Activated CD8-positive, alpha-beta T cell treated with anti-CD3 and anti-CD28 coated beads for 36 hours (primary cell): ENCODE measurements around the gene DLGAP1. TPM values are rescaled to one million over a fixed set of nuclear protein-coding genes. Genes with fewer than 3 reads are reported as not detected.

Experiments used
- ATAC-seq: fragments of 200-7000 bp; cut with Tn5 transposase; one replicate; pipeline ENCODE4 v1.10.0; 2021; ENCODE audit warnings: mild to moderate bottlenecking, moderate library complexity
- CTCF ChIA-PET: fragments of 350-600 bp; sonication (Branson Sonifier 250); formaldehyde crosslinking; loops from one replicate; lab custom pipeline; 2021; ENCODE audit warnings: antibody characterized with exemption; lab: Charles Lee
- POLR2A ChIA-PET: fragments of 350-600 bp; sonication (Branson Sonifier 250); formaldehyde crosslinking; loops from one replicate; lab custom pipeline; 2021; ENCODE audit warnings: antibody characterized with exemption; lab: Charles Lee
- DNase-seq: peaks from one replicate; pipeline ENCODE4 v3.0.0-alpha.2; 2020
- H3K27ac Mint-ChIP-seq: one replicate; pipeline ENCODE4 v1.8.0; 2021; ENCODE audit warnings: mild to moderate bottlenecking, mixed read lengths
- H3K27me3 Mint-ChIP-seq: one replicate; pipeline ENCODE4 v1.8.0; 2021; ENCODE audit warnings: mixed read lengths
- H3K36me3 Mint-ChIP-seq: one replicate; pipeline ENCODE4 v1.8.0; 2021; ENCODE audit warnings: low read depth, mixed read lengths
- H3K4me1 Mint-ChIP-seq: one replicate; pipeline ENCODE4 v1.8.0; 2021; ENCODE audit warnings: low read depth, mixed read lengths
- H3K4me3 Mint-ChIP-seq: one replicate; pipeline ENCODE4 v1.8.0; 2021; ENCODE audit warnings: mild to moderate bottlenecking, moderate library complexity, mixed read lengths
- H3K9me3 Mint-ChIP-seq: one replicate; pipeline ENCODE4 v1.8.0; 2021; ENCODE audit warnings: mixed read lengths
- CTCF ChIP-seq: fragments of 200-600 bp; IDR thresholded peaks from one replicate; pipeline ENCODE4 v1.8.0; 2022; ENCODE audit warnings: antibody characterized with exemption, mild to moderate bottlenecking
- intact Hi-C: fragments of 100-400 bp; cut with micrococcal nuclease; formaldehyde crosslinking; loops from one replicate; pipeline ENCODE4 v1.10.0; 2022
- total RNA-seq, 2 experiments: library from RNA; stranded (reverse); gene quantifications; one replicate each; pipeline ENCODE4 v1.2.3, GENCODE V29; 2021

DLGAP1 gene
- total RNA-seq, 2 experiments from 2014 or later: not detected

- DNase-seq: no peak
- no peaks in the 10 kb centered on the region for H3K27me3 Mint-ChIP-seq
- no peak overlapping the region for H3K4me3 Mint-ChIP-seq
- ChIA-PET CTCF (no interaction called here), POLR2A (no interaction called here)
- H3K27ac Mint-ChIP-seq: no peak overlapping the region
- intact Hi-C loops: no loop called here
- TF ChIP-seq CTCF: no peak
- H3K36me3 Mint-ChIP-seq: no peaks in the 10 kb centered on the region
- no peak for ATAC-seq
- H3K4me1 Mint-ChIP-seq: peaks cover 10% of the 10 kb centered on the region
- no peaks in the 10 kb centered on the region for H3K9me3 Mint-ChIP-seq
These were observed 944.2 kb downstream of the DLGAP1 start for GRCh38 chr18:3510896-3511295.

GRCh38 chr18:3510024-3510423 is 945.1 kb downstream of the DLGAP1 start:
- ChIA-PET CTCF (interaction anchor here (0.8 to 1.4 kb wide), 2 partner anchors 9 to 76 kb away, joined by 4 read pairs; no protein-coding TSS in a partner anchor), POLR2A (no interaction called here)
- intact Hi-C loops: no loop called here
- TF ChIP-seq CTCF: no peak
- H3K36me3 Mint-ChIP-seq: no peaks in the 10 kb centered on the region
- no peaks in the 10 kb centered on the region for H3K27me3 Mint-ChIP-seq
- ATAC-seq (no peak), DNase-seq (no peak)
- peaks cover 10% of the 10 kb centered on the region for H3K4me1 Mint-ChIP-seq
- H3K4me3 Mint-ChIP-seq: no peak overlapping the region
- H3K27ac Mint-ChIP-seq: no peak overlapping the region
- H3K9me3 Mint-ChIP-seq: no peaks in the 10 kb centered on the region

GRCh38 chr18:3508576-3509549 is 946.2 kb downstream of the DLGAP1 start:
- Mint-ChIP-seq H3K4me3 (no peak overlapping the region), H3K4me1 (peaks cover 10% of the 10 kb centered on the region), H3K36me3 (no peaks in the 10 kb centered on the region), H3K27me3 (no peaks in the 10 kb centered on the region), H3K27ac (no peak overlapping the region), H3K9me3 (no peaks in the 10 kb centered on the region)
- POLR2A ChIA-PET: no interaction called here
- CTCF ChIA-PET: interaction anchor here (1.4 to 1.8 kb wide), 2 partner anchors 15 to 77 kb away, joined by 4 to 5 read pairs; no protein-coding TSS in a partner anchor
- ATAC-seq: no peak
- TF ChIP-seq CTCF: no peak
- intact Hi-C loops: no loop called here
- no peak for DNase-seq

- no peak overlapping the region for H3K27ac Mint-ChIP-seq
- POLR2A ChIA-PET: interaction anchor here (1.0 to 1.1 kb wide), 2 partner anchors 92 to 285 kb away, joined by 3 to 4 read pairs; partner anchors contain the start of gene MYOM1
- no peaks in the 10 kb centered on the region for H3K9me3 Mint-ChIP-seq
- DNase-seq (no peak), ATAC-seq (no peak)
- peaks cover 11% of the 10 kb centered on the region for H3K27me3 Mint-ChIP-seq
- no peaks in the 10 kb centered on the region for H3K36me3 Mint-ChIP-seq
- no peak for TF ChIP-seq CTCF
- peaks cover 6% of the 10 kb centered on the region for H3K4me1 Mint-ChIP-seq
- H3K4me3 Mint-ChIP-seq: no peak overlapping the region
- CTCF ChIA-PET: no interaction called here
- intact Hi-C loops: no loop called here
These were observed 950.5 kb downstream of the DLGAP1 start for GRCh38 chr18:3504637-3505036.

GRCh38 chr18:3502650-3503049 is 952.5 kb downstream of the DLGAP1 start:
- Mint-ChIP-seq H3K4me3 (no peak overlapping the region), H3K27me3 (peaks cover 27% of the 10 kb centered on the region), H3K9me3 (no peaks in the 10 kb centered on the region), H3K4me1 (peaks cover 14% of the 10 kb centered on the region), H3K36me3 (no peaks in the 10 kb centered on the region), H3K27ac (no peak overlapping the region)
- intact Hi-C loops: no loop called here
- TF ChIP-seq CTCF: no peak
- ChIA-PET POLR2A (no interaction called here), CTCF (no interaction called here)
- ATAC-seq: peak; percentile 24
- no peak for DNase-seq
